Measurements from ENCODE around the gene POLR1E.
A peak's percentile ranks its signal among the peaks of the same experiment; 100 is the strongest.

The POLR1E gene

GRCh38 chr9:37485389-37486255, at the start of gene POLR1E:
POLR1E (plus strand) TSS chr9:37485948; CDS start chr9:37486048, 100 bp downstream.
- peak; percentile 81 to 85 for DNase-seq

- DNase-seq: no peak
Measured at GRCh38 chr9:37436540-37436939, 49.2 kb upstream of the POLR1E start.

- DNase-seq: no peak
Measured at GRCh38 chr9:37437010-37437409, 48.7 kb upstream of the POLR1E start.

GRCh38 chr9:37437621-37438020, 48.1 kb upstream of the POLR1E start:
- no peak for DNase-seq

- no peak for DNase-seq
Measured at GRCh38 chr9:37438359-37438758, 47.4 kb upstream of the POLR1E start.

GRCh38 chr9:37441776-37442370, 43.9 kb upstream of the POLR1E start:
- no peak for DNase-seq

GRCh38 chr9:37442556-37442955, 43.2 kb upstream of the POLR1E start:
- no peak for DNase-seq

GRCh38 chr9:37443566-37443965, 42.2 kb upstream of the POLR1E start:
- no peak for DNase-seq

- no peak for DNase-seq
Measured at GRCh38 chr9:37444890-37445289, 40.9 kb upstream of the POLR1E start.

- no peak for DNase-seq
Measured at GRCh38 chr9:37445832-37446231, 39.9 kb upstream of the POLR1E start.

GRCh38 chr9:37446401-37446800, 39.3 kb upstream of the POLR1E start:
- no peak for DNase-seq

- no peak for DNase-seq
Measured at GRCh38 chr9:37447111-37447510, 38.6 kb upstream of the POLR1E start.

GRCh38 chr9:37449862-37450632, 35.7 kb upstream of the POLR1E start:
- DNase-seq: no peak

GRCh38 chr9:37451628-37452027, 34.1 kb upstream of the POLR1E start:
- no peak for DNase-seq

- DNase-seq: no peak
Measured at GRCh38 chr9:37452611-37453010, 33.1 kb upstream of the POLR1E start.

GRCh38 chr9:37453827-37454226, 31.9 kb upstream of the POLR1E start:
- no peak for DNase-seq

GRCh38 chr9:37454238-37454637, 31.5 kb upstream of the POLR1E start:
- no peak for DNase-seq

GRCh38 chr9:37455884-37456647, 29.7 kb upstream of the POLR1E start:
- DNase-seq: no peak

- no peak for DNase-seq
Measured at GRCh38 chr9:37456817-37457216, 28.9 kb upstream of the POLR1E start.

- no peak for DNase-seq
Measured at GRCh38 chr9:37464006-37464405, 21.7 kb upstream of the POLR1E start.

- peak in 1 of 2 experiments; percentile 67 for DNase-seq
Measured at GRCh38 chr9:37464426-37465248, 21.1 kb upstream of the POLR1E start.
